Loucy (cell line): ENCODE measurements around the gene CYP17A1.
"Not testable (repeated sequence)": the region's sequence is repeated elsewhere in the genome, so short reads cannot be mapped to it uniquely, and the experiment has no call there.

Source experiments
- EZH2phosphoT487 ChIP-seq: fragments of 200-600 bp; IDR thresholded peaks from 2 replicates; pipeline ENCODE4 v1.6.1; 2018; ENCODE audit warnings: antibody characterized with exemption, mild to moderate bottlenecking, moderate library complexity, borderline replicate concordance
- TF ChIP-seq, protein P1 (sequence below): fragments of 200-600 bp; sonication (generic); conservative IDR thresholded peaks from 2 replicates; pipeline ENCODE4 v1.5.1; 2014; ENCODE audit warnings: mild to moderate bottlenecking, antibody characterized with exemption, low read length

DNA sequence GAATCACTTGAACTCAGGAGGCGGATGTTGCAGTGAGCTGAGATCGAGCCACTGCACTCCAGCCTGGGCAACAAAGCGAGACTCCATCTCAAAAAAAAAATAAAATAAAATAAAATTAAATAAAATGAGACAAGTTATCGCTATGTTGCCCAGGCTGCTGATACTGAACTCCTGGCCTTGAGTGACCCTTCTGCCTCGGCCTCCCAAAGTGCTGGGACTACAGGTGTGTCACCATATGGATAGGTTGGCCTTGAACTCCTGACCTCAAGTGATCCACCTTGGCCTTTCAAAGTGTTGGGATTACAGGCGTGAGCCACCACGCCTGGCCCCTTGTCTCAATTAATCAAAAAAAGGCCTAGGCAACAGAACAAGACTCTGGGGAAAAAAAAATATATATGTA lies 16.0 kb upstream of the CYP17A1 start:
- not testable (repeated sequence) for TF ChIP-seq EZH2phosphoT487
- TF ChIP-seq, protein P1, sequence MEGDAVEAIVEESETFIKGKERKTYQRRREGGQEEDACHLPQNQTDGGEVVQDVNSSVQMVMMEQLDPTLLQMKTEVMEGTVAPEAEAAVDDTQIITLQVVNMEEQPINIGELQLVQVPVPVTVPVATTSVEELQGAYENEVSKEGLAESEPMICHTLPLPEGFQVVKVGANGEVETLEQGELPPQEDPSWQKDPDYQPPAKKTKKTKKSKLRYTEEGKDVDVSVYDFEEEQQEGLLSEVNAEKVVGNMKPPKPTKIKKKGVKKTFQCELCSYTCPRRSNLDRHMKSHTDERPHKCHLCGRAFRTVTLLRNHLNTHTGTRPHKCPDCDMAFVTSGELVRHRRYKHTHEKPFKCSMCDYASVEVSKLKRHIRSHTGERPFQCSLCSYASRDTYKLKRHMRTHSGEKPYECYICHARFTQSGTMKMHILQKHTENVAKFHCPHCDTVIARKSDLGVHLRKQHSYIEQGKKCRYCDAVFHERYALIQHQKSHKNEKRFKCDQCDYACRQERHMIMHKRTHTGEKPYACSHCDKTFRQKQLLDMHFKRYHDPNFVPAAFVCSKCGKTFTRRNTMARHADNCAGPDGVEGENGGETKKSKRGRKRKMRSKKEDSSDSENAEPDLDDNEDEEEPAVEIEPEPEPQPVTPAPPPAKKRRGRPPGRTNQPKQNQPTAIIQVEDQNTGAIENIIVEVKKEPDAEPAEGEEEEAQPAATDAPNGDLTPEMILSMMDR: not testable (repeated sequence)
